Measurements from ENCODE around the gene ZBTB4.
"Not testable (repeated sequence)": the region's sequence is repeated elsewhere in the genome, so short reads cannot be mapped to it uniquely, and the experiment has no call there.

DNA sequence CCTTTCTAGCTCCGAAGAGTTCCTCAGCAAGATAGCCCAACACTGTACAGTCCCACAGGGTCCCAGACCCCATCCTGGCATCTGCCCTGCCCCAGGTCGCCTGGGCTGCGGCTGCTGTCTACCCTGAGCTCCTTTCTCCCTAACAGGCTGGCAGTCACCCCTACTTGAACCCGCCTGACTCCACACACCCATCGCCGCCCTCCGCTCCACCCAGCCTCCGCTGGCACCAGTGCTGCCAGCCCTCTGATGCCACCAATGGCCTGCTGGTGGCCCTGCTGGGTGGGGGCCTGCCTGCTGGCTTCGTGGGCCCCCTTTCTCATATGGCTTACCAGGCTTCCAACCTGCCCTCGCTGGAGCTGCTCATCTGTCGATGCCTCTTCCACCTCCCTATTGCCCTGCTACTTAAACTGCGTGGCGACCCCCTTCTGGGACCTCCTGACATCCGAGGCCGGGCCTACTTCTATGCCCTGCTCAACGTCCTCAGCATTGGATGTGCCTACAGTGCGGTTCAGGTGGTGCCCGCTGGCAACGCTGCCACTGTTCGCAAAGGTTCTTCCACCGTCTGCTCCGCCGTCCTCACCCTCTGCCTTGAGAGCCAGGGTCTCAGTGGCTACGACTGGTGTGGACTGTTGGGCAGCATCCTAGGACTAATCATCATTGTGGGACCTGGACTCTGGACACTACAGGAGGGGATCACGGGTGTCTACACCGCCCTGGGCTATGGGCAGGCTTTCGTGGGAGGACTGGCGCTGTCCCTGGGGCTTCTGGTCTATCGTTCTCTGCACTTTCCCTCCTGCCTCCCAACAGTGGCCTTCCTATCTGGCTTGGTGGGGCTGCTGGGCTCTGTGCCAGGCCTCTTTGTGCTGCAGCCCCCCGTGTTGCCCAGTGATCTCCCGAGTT, 2.7 kb upstream of the ZBTB4 start:
- TF ChIP-seq CTCF (conservative IDR thresholded peaks at IDR 0.05; ENCODE audit: low read length); EZH2phosphoT487 (IDR thresholded peaks at IDR 0.05; ENCODE audit: borderline replicate concordance): not testable (repeated sequence)
